OCI-LY7 (cell line): ENCODE measurements around the gene ABHD12B. TPM values are rescaled to one million over a fixed set of nuclear protein-coding genes. Genes with fewer than 3 reads are reported as not detected.

ENCODE experiments used
- BruUV-seq: library from RNA; stranded (reverse); fragments of 400-500 nt; replicated peaks from 2 replicates; lab custom pipeline; 2021; lab: Mats Ljungman, UMichigan
- CTCF ChIA-PET: fragments of 300-600 bp; sonication (Branson Sonifier 250); formaldehyde crosslinking; loops from one replicate; lab custom pipeline; 2022; ENCODE audit warnings: antibody characterized with exemption; ENCODE audit not compliant: unreplicated experiment; lab: Charles Lee
- POLR2A ChIA-PET: fragments of 300-600 bp; sonication (Branson Sonifier 250); formaldehyde crosslinking; loops from one replicate; lab custom pipeline; 2022; ENCODE audit warnings: antibody characterized with exemption; lab: Charles Lee
- DNase-seq: peaks from one replicate; pipeline ENCODE4 v3.0.0-alpha.2; 2015; ENCODE audit warnings: low spot score
- H2AFZ ChIP-seq: fragments of 200-600 bp; sonication (generic), shearing (Covaris generic); 2 replicates; pipeline ENCODE4 v1.6.1; 2014; ENCODE audit warnings: mild to moderate bottlenecking, antibody characterized with exemption, low read length, moderate library complexity
- H3K27ac ChIP-seq: fragments of 200-600 bp; sonication (generic); 2 replicates; pipeline ENCODE4 v1.5.1; 2014; ENCODE audit warnings: mixed run types, low read depth, mild to moderate bottlenecking, moderate library complexity, low read length, inconsistent platforms; ENCODE audit not compliant: poor library complexity, severe bottlenecking
- H3K36me3 ChIP-seq: fragments of 200-600 bp; sonication (generic); 2 replicates; pipeline ENCODE4 v1.6.1; 2014; ENCODE audit warnings: mild to moderate bottlenecking, antibody characterized with exemption, low read length, moderate library complexity, mixed read lengths; ENCODE audit not compliant: insufficient read depth
- H3K4me1 ChIP-seq: fragments of 200-600 bp; sonication (generic); 2 replicates; pipeline ENCODE4 v1.5.1; 2014; ENCODE audit warnings: mild to moderate bottlenecking, low read length; ENCODE audit not compliant: insufficient read depth, poor library complexity, severe bottlenecking
- H3K4me2 ChIP-seq: fragments of 200-600 bp; sonication (generic); 2 replicates; pipeline ENCODE4 v1.6.1; 2014; ENCODE audit warnings: mild to moderate bottlenecking, low read length
- H3K4me3 ChIP-seq: fragments of 200-600 bp; sonication (generic); 2 replicates; pipeline ENCODE4 v1.5.1; 2014; ENCODE audit warnings: mild to moderate bottlenecking, low read depth, low read length; ENCODE audit not compliant: poor library complexity, severe bottlenecking
- H3K79me2 ChIP-seq: fragments of 200-600 bp; sonication (generic); 2 replicates; pipeline ENCODE4 v1.6.1; 2016; ENCODE audit warnings: low read depth, mild to moderate bottlenecking, low read length, moderate library complexity, mixed read lengths; ENCODE audit not compliant: insufficient read depth
- H3K9me2 ChIP-seq: fragments of 200-600 bp; sonication (generic); 2 replicates; pipeline ENCODE4 v1.6.1; 2016; ENCODE audit warnings: mild to moderate bottlenecking, low read length, mixed read lengths; ENCODE audit not compliant: insufficient read depth
- H3K9me3 ChIP-seq: fragments of 200-600 bp; sonication (generic); 2 replicates; pipeline ENCODE4 v1.6.1; 2014; ENCODE audit warnings: mild to moderate bottlenecking, mixed run types, low read length, mixed read lengths
- H4K20me1 ChIP-seq: fragments of 200-600 bp; sonication (generic); 2 replicates; pipeline ENCODE4 v1.6.1; 2014; ENCODE audit warnings: mild to moderate bottlenecking, antibody characterized with exemption, low read length, moderate library complexity, mixed read lengths; ENCODE audit not compliant: insufficient read depth
- CTCF ChIP-seq: fragments of 200-600 bp; sonication (generic); conservative IDR thresholded peaks from 2 replicates; pipeline ENCODE4 v1.5.1; 2014; ENCODE audit warnings: mild to moderate bottlenecking, antibody characterized with exemption, low read length, moderate library complexity, mixed read lengths
- EZH2phosphoT487 ChIP-seq: fragments of 200-600 bp; sonication (generic); IDR thresholded peaks from 2 replicates; pipeline ENCODE4 v1.6.1; 2018; ENCODE audit warnings: low read depth, borderline replicate concordance, mild to moderate bottlenecking, mixed run types, antibody characterized with exemption, low read length, moderate library complexity, mixed read lengths
- intact Hi-C: fragments of 100-400 bp; cut with micrococcal nuclease; formaldehyde crosslinking; loops from one replicate; pipeline ENCODE4 v1.10.0; 2022; ENCODE audit not compliant: unreplicated experiment
- total RNA-seq, 2 experiments: library from RNA; depleted of rRNA in 1 of 2; stranded (reverse); fragments of >200 nt in 1 of 2; shearing (Covaris generic) in 1 of 2; gene quantifications; 2 replicates each; pipeline ENCODE4 v1.2.3, GENCODE V29; 2014 to 2022

Gene ABHD12B
- total RNA-seq, 2 experiments from 2014 or later = 6.8 to 9.0 TPM

- peaks cover 24% of the 10 kb centered on the region for H3K4me1 ChIP-seq
- no TSS peak for BruUV-seq
- POLR2A ChIA-PET = interaction anchor here (0.5 to 1.5 kb wide), 10 partner anchors 10 to 280 kb away, joined by 3 to 7 read pairs (median 3); no protein-coding TSS in a partner anchor
Measured at GRCh38 chr14:50904719-50905118, 32.9 kb downstream of the ABHD12B start.

GRCh38 chr14:50906326-50907065 is 34.6 kb downstream of the ABHD12B start:
- no peak overlapping the region for H3K27ac ChIP-seq
- no peak for TF ChIP-seq CTCF
- no peak for TF ChIP-seq EZH2phosphoT487
- no peak overlapping the region for H3K4me3 ChIP-seq
- H3K4me1 ChIP-seq = peaks cover 12% of the 10 kb centered on the region
- intact Hi-C loops = no loop called here
- CTCF ChIA-PET = interaction anchor here (0.6 kb wide), 1 partner anchor 48 kb away, joined by 8 read pairs; no protein-coding TSS in a partner anchor
- H3K4me2 ChIP-seq = no peak overlapping the region
- H3K9me3 ChIP-seq = peaks cover 8% of the 10 kb centered on the region; the same call in 1 of the 2 replicates
- H3K36me3 ChIP-seq = peaks cover 7% of the 10 kb centered on the region; the same call in 1 of the 2 replicates
- DNase-seq = no peak
- POLR2A ChIA-PET = interaction anchor here (0.7 to 1.4 kb wide), 4 partner anchors 10 to 58 kb away, joined by 3 to 6 read pairs (median 4); no protein-coding TSS in a partner anchor
- no peaks in the 10 kb centered on the region for H4K20me1 ChIP-seq
- BruUV-seq = no TSS peak
- no peaks in the 10 kb centered on the region for H3K9me2 ChIP-seq
- no peaks in the 10 kb centered on the region for H3K79me2 ChIP-seq
- H2AFZ ChIP-seq = no peak overlapping the region

More at GRCh38 chr14:50904719-50905118, 32.9 kb downstream of the ABHD12B start:
- Histone ChIP-seq H3K27ac (no peak overlapping the region), H2AFZ (no peak overlapping the region), H4K20me1 (no peaks in the 10 kb centered on the region), H3K79me2 (no peaks in the 10 kb centered on the region), H3K4me2 (no peak overlapping the region), H3K9me2 (no peaks in the 10 kb centered on the region), H3K4me3 (no peak overlapping the region), H3K36me3 (peaks cover 7% of the 10 kb centered on the region; the same call in 1 of the 2 replicates), H3K9me3 (peaks cover 8% of the 10 kb centered on the region; the same call in 1 of the 2 replicates)
- no peak for DNase-seq
- TF ChIP-seq CTCF (no peak), EZH2phosphoT487 (no peak)
- intact Hi-C loops = no loop called here
- CTCF ChIA-PET = interaction anchor here (0.5 kb wide), 1 partner anchor 912 kb away, joined by 6 read pairs; no protein-coding TSS in a partner anchor
